Ishikawa (cell line): ENCODE results near the gene SPATA16.

Source experiments
- CEBPB ChIP-seq: IDR thresholded peaks from 2 replicates; pipeline ENCODE4 v1.6.1; 2012
- CREB1 ChIP-seq: IDR thresholded peaks from 2 replicates; pipeline ENCODE4 v1.6.1; 2012; ENCODE audit warnings: low read depth
- EGR1 ChIP-seq: IDR thresholded peaks from 2 replicates; pipeline ENCODE4 v1.6.1; 2012
- EP300 ChIP-seq: IDR thresholded peaks from 2 replicates; pipeline ENCODE4 v1.6.1; 2012; ENCODE audit warnings: borderline replicate concordance
- FOXM1 ChIP-seq: IDR thresholded peaks from 2 replicates; pipeline ENCODE4 v1.6.1; 2012; ENCODE audit warnings: low read depth, borderline replicate concordance
- MAX ChIP-seq: IDR thresholded peaks from 2 replicates; pipeline ENCODE4 v1.6.1; 2012
- NFIC ChIP-seq: IDR thresholded peaks from 2 replicates; pipeline ENCODE4 v1.6.1; 2012
- RAD21 ChIP-seq: IDR thresholded peaks from 2 replicates; pipeline ENCODE4 v1.6.1; 2012; ENCODE audit warnings: low read depth
- TAF1 ChIP-seq: IDR thresholded peaks from 2 replicates; pipeline ENCODE4 v1.6.1; 2012; ENCODE audit warnings: low read depth, mild to moderate bottlenecking
- TCF12 ChIP-seq: IDR thresholded peaks from 2 replicates; pipeline ENCODE4 v1.6.1; 2012; ENCODE audit warnings: low read depth
- TEAD4 ChIP-seq: IDR thresholded peaks from 2 replicates; pipeline ENCODE4 v1.6.1; 2012
- USF1 ChIP-seq: IDR thresholded peaks from 2 replicates; pipeline ENCODE4 v1.6.1; 2012
- YY1 ChIP-seq: IDR thresholded peaks from 2 replicates; pipeline ENCODE4 v1.6.1; 2012; ENCODE audit warnings: low read depth
- ZBTB7A ChIP-seq: IDR thresholded peaks from 2 replicates; pipeline ENCODE4 v1.6.1; 2012; ENCODE audit warnings: low read depth
- TF ChIP-seq, protein P1 (sequence below): IDR thresholded peaks from 2 replicates; pipeline ENCODE4 v1.6.1; 2012; ENCODE audit warnings: low read depth, mild to moderate bottlenecking

SPATA16 gene

DNA sequence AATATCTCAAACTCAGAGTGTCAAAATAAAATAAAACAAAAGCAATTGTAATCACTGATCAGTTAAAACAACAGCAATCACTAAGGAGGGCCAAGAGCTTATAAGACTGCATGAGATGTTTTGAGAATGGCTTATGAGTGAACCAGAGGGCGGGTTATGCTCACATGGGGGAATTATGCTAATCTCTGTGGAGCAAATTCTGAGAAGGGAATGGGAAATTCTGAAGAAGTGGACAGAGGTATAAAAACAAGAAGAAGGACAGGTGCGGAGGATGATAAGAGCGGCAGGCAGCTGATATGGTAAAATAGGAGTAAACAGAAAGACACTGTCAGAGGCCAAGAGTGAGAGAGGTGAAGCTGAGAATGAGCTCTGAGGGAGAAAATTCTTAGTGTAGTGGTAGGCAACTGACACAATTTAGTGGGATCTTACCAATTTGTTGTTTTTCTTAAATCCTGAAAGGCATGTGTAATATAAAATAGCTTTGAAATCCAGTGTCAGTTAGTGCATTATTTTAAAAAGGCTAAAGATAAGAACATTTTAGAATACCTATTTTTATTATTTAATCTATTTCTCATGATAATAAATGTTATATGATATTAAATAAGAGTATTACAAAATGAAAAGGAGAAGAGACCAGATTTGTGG, 133.8 kb downstream of the SPATA16 start:
- no peak for TF ChIP-seq ZBTB7A
- no peak for TF ChIP-seq EP300
- no peak for TF ChIP-seq NFIC
- TF ChIP-seq CEBPB = no peak
- TF ChIP-seq, protein P1, sequence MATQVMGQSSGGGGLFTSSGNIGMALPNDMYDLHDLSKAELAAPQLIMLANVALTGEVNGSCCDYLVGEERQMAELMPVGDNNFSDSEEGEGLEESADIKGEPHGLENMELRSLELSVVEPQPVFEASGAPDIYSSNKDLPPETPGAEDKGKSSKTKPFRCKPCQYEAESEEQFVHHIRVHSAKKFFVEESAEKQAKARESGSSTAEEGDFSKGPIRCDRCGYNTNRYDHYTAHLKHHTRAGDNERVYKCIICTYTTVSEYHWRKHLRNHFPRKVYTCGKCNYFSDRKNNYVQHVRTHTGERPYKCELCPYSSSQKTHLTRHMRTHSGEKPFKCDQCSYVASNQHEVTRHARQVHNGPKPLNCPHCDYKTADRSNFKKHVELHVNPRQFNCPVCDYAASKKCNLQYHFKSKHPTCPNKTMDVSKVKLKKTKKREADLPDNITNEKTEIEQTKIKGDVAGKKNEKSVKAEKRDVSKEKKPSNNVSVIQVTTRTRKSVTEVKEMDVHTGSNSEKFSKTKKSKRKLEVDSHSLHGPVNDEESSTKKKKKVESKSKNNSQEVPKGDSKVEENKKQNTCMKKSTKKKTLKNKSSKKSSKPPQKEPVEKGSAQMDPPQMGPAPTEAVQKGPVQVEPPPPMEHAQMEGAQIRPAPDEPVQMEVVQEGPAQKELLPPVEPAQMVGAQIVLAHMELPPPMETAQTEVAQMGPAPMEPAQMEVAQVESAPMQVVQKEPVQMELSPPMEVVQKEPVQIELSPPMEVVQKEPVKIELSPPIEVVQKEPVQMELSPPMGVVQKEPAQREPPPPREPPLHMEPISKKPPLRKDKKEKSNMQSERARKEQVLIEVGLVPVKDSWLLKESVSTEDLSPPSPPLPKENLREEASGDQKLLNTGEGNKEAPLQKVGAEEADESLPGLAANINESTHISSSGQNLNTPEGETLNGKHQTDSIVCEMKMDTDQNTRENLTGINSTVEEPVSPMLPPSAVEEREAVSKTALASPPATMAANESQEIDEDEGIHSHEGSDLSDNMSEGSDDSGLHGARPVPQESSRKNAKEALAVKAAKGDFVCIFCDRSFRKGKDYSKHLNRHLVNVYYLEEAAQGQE = no peak
- TF ChIP-seq CREB1 = no peak
- no peak for TF ChIP-seq TAF1
- no peak for TF ChIP-seq EGR1
- no peak for TF ChIP-seq MAX
- TF ChIP-seq TEAD4 = no peak
- no peak for TF ChIP-seq USF1
- no peak for TF ChIP-seq RAD21
- no peak for TF ChIP-seq YY1
- no peak for TF ChIP-seq TCF12
- no peak for TF ChIP-seq FOXM1

DNA sequence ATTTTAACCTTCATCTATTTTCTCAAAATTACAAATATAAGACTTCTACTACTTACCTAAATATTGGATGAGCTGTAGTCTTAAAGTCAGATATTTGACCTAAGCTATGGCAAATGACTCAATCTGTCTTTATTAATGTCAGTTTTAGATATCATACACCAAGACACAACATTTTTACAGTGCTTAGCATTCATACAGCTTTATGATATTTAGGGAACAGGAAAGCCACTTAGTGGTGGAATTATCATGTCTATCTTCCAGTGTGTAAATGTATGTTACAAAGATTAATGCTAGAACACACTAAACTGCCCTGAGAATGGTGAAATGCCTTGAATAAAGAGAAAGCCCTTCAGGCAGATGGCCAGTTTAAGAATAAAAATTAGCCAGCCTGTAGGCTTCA, 135.0 kb downstream of the SPATA16 start:
- TF ChIP-seq TEAD4 = no peak
- no peak for TF ChIP-seq NFIC
- TF ChIP-seq TAF1 = no peak
- no peak for TF ChIP-seq USF1

- TF ChIP-seq CEBPB = no peak
- TF ChIP-seq ZBTB7A = no peak
- TF ChIP-seq TAF1 = no peak
- TF ChIP-seq TEAD4 = no peak
Observed at GRCh38 chr3:173004681-173005080, 136.4 kb downstream of the SPATA16 start.

DNA sequence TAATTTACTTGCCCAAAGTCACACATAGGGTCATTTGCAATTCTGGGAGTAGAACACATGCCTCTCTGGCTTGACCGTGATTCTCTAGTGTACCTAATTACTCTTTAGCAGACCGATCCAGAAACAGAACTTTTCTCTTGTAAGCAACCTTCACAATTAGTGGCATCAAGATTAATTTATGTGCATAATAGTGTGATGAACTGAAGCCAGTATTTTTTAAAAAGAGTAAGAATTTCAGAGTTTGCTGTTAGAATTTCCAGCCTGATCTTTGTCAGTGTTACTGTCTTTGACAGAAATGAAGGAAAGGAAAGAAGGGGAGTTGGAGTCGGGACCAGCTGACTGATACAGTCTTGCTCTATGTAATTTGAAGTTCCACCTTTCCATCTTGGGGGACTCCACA, 137.1 kb downstream of the SPATA16 start:
- TF ChIP-seq MAX (no peak), RAD21 (no peak), FOXM1 (no peak), EP300 (no peak), YY1 (no peak), TCF12 (no peak), TAF1 (no peak), CEBPB (no peak), TEAD4 (no peak), EGR1 (no peak), ZBTB7A (no peak), USF1 (no peak), NFIC (no peak)
- TF ChIP-seq, protein P1 = no peak

DNA sequence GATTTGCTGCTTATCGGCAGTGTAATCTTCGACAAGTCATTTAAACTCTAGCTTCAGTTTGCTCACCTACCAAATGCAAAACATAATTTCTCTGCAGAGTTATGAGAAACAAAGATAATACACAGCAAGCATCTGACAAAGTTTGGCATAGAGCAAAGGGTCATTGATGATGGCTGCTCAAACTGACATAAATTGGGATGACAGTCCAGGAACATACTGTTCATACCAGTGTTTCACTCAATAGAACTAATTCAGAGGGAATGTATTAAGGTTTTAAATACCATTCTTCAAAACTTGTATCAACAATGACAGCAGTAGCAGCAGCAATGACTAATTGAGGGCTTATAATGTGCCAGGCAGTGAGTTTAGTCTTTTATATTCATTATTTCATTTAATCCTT, 137.6 kb downstream of the SPATA16 start:
- TF ChIP-seq TCF12 = no peak
- TF ChIP-seq, protein P1 = no peak
- no peak for TF ChIP-seq EP300
- no peak for TF ChIP-seq USF1
- TF ChIP-seq CEBPB = no peak
- TF ChIP-seq TAF1 = no peak
- no peak for TF ChIP-seq MAX
- TF ChIP-seq ZBTB7A = no peak
- no peak for TF ChIP-seq EGR1
- no peak for TF ChIP-seq CREB1
- no peak for TF ChIP-seq YY1
- TF ChIP-seq TEAD4 = no peak
- no peak for TF ChIP-seq NFIC
